ENCODE measurements around the gene COX7C. TPM values are rescaled to one million over a fixed set of nuclear protein-coding genes. Genes with fewer than 3 reads are reported as not detected.

The COX7C gene
- total and polyA plus RNA-seq, 9 of the 15 experiments (the other 6 are each of a cell fraction or from before 2014, with no cell fraction given), result 576 to 1,783 (median 996) TPM

DNA sequence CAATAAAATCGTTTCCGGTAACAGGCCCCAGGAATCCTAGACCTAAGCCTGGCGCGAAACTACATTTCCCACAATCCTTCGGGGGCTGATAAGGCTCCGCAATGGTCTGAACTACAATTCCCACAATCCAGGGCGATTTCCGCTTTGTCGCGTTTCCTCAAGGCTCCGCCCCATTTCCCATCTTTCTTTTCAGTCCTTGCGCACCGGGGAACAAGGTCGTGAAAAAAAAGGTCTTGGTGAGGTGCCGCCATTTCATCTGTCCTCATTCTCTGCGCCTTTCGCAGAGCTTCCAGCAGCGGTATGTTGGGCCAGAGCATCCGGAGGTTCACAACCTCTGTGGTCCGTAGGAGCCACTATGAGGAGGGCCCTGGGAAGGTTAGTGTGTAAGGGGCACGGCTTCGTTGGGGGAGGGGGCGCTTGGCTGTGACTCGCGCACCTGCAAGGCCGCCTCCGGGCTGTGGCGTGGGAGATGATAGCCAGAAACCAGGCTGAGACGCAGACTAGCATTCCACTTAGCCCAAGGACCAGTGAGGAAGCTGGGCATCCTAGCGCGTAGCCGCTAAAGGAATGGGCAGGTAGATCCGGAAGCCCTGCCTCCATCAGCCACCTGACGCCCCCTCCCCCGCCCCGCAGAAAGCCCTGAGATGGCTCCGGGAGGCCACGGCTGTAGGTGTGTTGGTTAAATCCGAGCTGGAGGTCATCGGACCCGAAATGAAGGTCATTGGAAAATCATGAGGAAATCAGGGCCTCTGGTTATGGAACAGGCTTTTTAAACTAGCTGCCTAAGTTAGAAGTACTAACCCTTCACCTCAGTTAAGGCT is at the start of gene COX7C (continued):
- TF ChIP-seq, protein P1, sequence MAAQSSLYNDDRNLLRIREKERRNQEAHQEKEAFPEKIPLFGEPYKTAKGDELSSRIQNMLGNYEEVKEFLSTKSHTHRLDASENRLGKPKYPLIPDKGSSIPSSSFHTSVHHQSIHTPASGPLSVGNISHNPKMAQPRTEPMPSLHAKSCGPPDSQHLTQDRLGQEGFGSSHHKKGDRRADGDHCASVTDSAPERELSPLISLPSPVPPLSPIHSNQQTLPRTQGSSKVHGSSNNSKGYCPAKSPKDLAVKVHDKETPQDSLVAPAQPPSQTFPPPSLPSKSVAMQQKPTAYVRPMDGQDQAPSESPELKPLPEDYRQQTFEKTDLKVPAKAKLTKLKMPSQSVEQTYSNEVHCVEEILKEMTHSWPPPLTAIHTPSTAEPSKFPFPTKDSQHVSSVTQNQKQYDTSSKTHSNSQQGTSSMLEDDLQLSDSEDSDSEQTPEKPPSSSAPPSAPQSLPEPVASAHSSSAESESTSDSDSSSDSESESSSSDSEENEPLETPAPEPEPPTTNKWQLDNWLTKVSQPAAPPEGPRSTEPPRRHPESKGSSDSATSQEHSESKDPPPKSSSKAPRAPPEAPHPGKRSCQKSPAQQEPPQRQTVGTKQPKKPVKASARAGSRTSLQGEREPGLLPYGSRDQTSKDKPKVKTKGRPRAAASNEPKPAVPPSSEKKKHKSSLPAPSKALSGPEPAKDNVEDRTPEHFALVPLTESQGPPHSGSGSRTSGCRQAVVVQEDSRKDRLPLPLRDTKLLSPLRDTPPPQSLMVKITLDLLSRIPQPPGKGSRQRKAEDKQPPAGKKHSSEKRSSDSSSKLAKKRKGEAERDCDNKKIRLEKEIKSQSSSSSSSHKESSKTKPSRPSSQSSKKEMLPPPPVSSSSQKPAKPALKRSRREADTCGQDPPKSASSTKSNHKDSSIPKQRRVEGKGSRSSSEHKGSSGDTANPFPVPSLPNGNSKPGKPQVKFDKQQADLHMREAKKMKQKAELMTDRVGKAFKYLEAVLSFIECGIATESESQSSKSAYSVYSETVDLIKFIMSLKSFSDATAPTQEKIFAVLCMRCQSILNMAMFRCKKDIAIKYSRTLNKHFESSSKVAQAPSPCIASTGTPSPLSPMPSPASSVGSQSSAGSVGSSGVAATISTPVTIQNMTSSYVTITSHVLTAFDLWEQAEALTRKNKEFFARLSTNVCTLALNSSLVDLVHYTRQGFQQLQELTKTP (IDR thresholded peaks at IDR 0.05; ENCODE audit: low read depth in 1 of 2, partially characterized antibody in 2 of 2), result peak in 1 of 2 experiments; percentile 97
- no peak for TF ChIP-seq RHOXF2B (CRISPR knock-in tag; conservative IDR thresholded peaks at IDR 0.05)
- no peak for TF ChIP-seq FOXJ3 (CRISPR knock-in tag; IDR thresholded peaks at IDR 0.05)
- peak; percentile 36 for TF ChIP-seq POU5F1 (IDR thresholded peaks at IDR 0.05; ENCODE audit: borderline replicate concordance, low read depth, low read length, partially characterized antibody)
- TF ChIP-seq, protein P2, sequence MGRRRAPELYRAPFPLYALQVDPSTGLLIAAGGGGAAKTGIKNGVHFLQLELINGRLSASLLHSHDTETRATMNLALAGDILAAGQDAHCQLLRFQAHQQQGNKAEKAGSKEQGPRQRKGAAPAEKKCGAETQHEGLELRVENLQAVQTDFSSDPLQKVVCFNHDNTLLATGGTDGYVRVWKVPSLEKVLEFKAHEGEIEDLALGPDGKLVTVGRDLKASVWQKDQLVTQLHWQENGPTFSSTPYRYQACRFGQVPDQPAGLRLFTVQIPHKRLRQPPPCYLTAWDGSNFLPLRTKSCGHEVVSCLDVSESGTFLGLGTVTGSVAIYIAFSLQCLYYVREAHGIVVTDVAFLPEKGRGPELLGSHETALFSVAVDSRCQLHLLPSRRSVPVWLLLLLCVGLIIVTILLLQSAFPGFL (CRISPR knock-in tag; IDR thresholded peaks at IDR 0.05), result no peak
- TF ChIP-seq TBL1XR1 (IDR thresholded peaks at IDR 0.05; ENCODE audit: low read length in 2 of 2), result peak in 1 of 2 experiments; percentile 55; a peak in 1 of 4 replicates
- TF ChIP-seq, protein P3, sequence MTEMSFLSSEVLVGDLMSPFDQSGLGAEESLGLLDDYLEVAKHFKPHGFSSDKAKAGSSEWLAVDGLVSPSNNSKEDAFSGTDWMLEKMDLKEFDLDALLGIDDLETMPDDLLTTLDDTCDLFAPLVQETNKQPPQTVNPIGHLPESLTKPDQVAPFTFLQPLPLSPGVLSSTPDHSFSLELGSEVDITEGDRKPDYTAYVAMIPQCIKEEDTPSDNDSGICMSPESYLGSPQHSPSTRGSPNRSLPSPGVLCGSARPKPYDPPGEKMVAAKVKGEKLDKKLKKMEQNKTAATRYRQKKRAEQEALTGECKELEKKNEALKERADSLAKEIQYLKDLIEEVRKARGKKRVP (CRISPR knock-in tag; IDR thresholded peaks at IDR 0.05), result no peak
- TF ChIP-seq HEY1 (CRISPR knock-in tag; IDR thresholded peaks at IDR 0.05; ENCODE audit: borderline replicate concordance), result no peak
- no peak for TF ChIP-seq NFE2 (IDR thresholded peaks at IDR 0.05; ENCODE audit: low read depth)
- TF ChIP-seq KLF10 (CRISPR knock-in tag; IDR thresholded peaks at IDR 0.05), result no peak
- TF ChIP-seq, protein P4, sequence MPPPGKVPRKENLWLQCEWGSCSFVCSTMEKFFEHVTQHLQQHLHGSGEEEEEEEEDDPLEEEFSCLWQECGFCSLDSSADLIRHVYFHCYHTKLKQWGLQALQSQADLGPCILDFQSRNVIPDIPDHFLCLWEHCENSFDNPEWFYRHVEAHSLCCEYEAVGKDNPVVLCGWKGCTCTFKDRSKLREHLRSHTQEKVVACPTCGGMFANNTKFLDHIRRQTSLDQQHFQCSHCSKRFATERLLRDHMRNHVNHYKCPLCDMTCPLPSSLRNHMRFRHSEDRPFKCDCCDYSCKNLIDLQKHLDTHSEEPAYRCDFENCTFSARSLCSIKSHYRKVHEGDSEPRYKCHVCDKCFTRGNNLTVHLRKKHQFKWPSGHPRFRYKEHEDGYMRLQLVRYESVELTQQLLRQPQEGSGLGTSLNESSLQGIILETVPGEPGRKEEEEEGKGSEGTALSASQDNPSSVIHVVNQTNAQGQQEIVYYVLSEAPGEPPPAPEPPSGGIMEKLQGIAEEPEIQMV (tag; conservative IDR thresholded peaks at IDR 0.05; ENCODE audit: low read depth), result no peak
- TF ChIP-seq, protein P5, sequence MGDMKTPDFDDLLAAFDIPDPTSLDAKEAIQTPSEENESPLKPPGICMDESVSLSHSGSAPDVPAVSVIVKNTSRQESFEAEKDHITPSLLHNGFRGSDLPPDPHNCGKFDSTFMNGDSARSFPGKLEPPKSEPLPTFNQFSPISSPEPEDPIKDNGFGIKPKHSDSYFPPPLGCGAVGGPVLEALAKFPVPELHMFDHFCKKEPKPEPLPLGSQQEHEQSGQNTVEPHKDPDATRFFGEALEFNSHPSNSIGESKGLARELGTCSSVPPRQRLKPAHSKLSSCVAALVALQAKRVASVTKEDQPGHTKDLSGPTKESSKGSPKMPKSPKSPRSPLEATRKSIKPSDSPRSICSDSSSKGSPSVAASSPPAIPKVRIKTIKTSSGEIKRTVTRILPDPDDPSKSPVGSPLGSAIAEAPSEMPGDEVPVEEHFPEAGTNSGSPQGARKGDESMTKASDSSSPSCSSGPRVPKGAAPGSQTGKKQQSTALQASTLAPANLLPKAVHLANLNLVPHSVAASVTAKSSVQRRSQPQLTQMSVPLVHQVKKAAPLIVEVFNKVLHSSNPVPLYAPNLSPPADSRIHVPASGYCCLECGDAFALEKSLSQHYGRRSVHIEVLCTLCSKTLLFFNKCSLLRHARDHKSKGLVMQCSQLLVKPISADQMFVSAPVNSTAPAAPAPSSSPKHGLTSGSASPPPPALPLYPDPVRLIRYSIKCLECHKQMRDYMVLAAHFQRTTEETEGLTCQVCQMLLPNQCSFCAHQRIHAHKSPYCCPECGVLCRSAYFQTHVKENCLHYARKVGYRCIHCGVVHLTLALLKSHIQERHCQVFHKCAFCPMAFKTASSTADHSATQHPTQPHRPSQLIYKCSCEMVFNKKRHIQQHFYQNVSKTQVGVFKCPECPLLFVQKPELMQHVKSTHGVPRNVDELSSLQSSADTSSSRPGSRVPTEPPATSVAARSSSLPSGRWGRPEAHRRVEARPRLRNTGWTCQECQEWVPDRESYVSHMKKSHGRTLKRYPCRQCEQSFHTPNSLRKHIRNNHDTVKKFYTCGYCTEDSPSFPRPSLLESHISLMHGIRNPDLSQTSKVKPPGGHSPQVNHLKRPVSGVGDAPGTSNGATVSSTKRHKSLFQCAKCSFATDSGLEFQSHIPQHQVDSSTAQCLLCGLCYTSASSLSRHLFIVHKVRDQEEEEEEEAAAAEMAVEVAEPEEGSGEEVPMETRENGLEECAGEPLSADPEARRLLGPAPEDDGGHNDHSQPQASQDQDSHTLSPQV (IDR thresholded peaks at IDR 0.05), result no peak; the same call in 1 of the 2 replicates
- no peak for TF ChIP-seq ZNF436 (CRISPR knock-in tag; IDR thresholded peaks at IDR 0.05)
- TF ChIP-seq ZNF282 (CRISPR knock-in tag; IDR thresholded peaks at IDR 0.05), result no peak
